Left lobe of liver (tissue), 2 donors: Measurements from ENCODE around the gene CTNNA3. TPM values are rescaled to one million over a fixed set of nuclear protein-coding genes. Genes with fewer than 3 reads are reported as not detected.
"Not testable (repeated sequence)": the region's sequence is repeated elsewhere in the genome, so short reads cannot be mapped to it uniquely, and the experiment has no call there.

Source experiments
- ATAC-seq: fragments of 200-7000 bp; cut with Tn5 transposase; one replicate; pipeline ENCODE4 v1.9.1; 2020; ENCODE audit warnings: mild to moderate bottlenecking, moderate library complexity
- DNase-seq: peaks from one replicate; pipeline ENCODE4 v3.0.0-alpha.2; 2020; ENCODE audit warnings: low spot score
- total RNA-seq: library from RNA; stranded (reverse); gene quantifications from one replicate; pipeline ENCODE4 v1.2.1, GENCODE V29; 2021
- donor health status: DM: no; HTN: no; CAD: no; lungs with moderate emphysema.
- donor health status: DM: no; HTN: yes; CAD: no.

Gene CTNNA3
- total RNA-seq, 1 donor from 2014 or later: 1.5 TPM

DNA sequence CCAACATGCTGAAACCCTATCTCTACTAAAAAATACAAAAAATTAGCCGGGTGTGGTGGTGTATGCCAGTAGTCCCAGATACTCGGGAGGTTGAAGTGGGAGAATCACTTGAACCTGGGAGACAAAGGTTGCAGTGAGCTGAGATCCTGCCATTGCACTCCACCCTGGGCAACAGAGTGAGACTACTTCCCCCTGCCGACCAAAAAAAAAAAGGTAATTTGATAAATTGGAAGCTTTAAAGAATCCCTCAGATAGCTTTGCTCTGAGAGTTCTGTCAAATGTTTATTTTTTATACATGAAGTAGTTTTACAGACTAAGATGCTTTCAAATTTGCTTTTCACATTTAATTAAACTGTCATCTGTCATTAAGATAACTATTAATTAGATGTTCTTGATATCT lies 1333.5 kb downstream of the CTNNA3 start:
- DNase-seq: no peak
- ATAC-seq: no peak

DNA sequence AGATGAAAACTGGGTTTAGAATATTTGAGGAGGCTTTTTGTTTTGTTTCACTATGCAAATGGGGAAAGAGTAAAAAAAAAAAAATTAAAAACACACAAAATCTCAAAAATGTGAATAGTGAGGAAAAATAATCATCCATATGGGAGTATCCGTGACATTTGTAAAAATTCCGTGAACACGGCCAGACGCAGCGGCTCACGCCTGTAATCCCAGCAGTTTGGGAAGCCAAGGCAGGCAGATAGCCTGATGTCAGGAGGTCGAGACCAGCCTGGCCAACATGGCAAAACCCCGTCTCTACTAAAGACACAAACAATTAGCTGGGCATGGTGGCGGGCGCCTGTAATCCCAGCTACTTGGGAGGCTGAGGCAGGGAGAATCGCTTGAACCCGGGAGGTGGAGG lies 1342.2 kb downstream of the CTNNA3 start:
- ATAC-seq, DNase-seq: not testable (repeated sequence)

DNA sequence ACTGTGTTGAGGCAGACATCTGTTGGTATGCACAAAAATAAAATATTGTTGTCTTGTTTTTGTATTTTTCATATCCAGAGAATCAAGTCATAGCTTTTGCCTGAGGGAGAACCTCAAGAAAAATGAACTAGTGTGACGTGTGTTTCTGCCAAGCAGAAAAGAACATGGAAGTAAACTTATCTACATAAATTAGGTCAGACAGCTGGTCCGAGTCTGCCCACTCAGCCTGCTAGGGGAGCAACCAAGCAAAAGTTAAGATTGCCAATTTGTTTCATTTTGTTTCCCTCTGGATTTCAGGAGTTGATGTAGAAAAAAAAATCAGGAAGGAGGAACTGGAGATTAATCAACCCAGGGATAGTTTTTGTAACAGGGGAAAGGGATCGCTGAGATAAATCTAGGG lies 1342.6 kb downstream of the CTNNA3 start:
- DNase-seq: no peak
- no peak for ATAC-seq

DNA sequence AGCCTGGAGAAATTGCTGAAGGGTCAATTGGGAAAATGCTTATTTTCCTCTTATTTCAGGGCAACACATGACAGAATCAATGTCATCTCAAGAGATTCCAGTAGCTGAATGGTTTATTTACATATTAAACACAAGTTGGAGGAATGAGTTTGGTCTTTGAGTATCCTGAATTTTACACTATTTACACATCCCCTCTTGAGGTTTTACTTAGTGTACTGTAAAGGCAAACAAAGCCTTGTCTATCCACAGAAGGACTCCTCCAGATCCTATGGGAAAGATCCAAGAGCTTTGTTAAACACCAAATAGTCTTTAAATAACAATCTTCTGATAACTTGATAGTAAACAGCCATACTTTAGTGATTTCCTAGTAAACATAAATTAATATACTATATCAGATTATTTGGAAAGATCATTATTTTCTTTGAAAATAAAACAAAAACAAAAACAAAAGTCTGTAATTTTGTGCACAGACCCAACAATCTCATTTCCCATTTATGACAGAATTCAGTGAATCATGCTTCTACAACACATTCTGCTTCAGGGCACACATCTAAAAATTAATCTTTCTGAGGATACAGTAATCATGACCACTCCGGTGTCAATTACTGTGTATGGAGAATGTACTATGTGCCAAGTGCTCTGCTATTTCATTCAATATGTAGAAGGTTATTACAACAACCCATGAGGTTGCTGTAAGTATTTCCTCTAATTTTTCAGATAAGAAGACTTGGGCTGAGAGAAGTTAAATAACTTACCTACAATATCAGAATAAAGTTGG lies 1345.2 kb downstream of the CTNNA3 start:
- no peak for DNase-seq
- no peak for ATAC-seq

DNA sequence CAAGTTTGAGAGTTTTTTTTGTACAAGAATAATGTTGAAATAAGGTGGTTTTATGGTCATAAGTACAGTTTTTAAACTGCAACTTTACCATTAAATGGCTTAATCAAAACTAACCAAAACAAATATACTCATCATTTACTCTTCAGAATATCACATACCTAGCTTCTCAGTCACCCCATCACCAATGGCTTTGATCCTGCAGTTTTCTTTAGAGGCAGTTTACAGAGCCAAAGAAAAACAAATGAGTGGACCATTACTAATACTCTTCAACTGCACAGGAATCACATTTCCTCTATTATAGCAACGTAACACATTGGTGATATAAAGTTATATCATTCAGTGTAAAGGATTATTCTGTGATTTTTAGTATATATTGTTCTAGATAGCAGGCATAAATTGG lies 1346.3 kb downstream of the CTNNA3 start:
- no peak for ATAC-seq
- no peak for DNase-seq

DNA sequence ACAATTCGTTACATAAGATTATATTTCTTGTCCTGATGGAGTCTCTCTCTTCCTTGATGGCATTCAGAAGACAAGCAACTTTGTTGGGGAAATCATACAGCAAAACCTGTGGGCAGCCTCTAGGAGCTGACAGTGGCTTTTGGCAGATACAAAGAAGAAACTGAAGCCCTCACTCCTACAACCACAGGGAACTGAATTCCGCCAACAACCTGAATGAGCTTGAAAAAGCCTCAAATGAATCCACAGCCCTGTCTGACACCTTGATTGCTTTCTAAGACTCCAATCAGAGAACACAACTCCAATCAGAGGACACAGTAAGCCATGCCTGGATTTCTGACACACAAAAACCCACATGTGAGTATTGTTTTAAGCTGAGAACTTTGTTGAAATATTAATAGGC lies 1346.9 kb downstream of the CTNNA3 start:
- no peak for ATAC-seq

DNA sequence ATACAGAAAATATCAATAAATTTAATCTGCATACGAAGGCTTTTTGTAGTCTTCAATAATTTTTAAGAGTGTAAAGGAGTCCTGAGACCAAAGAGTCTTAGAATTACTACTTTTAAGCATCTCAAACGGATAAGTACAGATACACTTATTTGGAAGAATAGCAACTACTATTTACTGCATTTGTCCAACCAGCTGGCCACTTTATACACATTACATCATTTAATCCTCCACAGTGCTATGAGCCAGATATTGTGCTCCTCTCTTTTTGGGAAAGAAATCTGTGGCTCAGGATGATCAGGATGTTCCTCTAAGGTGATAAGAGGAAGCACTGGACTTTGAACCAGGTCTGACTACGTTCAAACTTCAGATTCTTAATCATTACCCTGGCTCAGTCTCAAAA lies 1358.8 kb downstream of the CTNNA3 start:
- ATAC-seq: no peak
- no peak for DNase-seq

More for the DNA sequence above, 1346.9 kb downstream of the CTNNA3 start:
- DNase-seq: no peak

DNA sequence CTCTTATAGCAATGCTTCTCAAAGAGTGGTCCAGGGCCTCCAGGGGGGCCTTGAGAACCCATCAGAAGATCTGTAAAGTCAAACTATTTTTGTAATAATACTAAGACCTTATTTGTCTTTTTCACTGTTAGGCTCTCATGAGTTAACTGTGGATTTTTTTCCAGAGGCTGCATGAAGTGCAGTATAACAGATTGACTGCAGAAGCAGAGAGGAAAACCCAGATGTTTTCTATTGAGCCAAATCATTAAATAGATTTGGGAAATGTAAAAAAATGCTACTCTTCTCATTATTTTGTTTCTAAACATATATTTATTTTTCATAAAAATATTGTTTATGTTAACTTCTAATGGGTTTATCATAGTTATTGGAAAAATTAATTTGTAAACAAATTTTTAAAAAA lies 1359.2 kb downstream of the CTNNA3 start:
- ATAC-seq (no peak), DNase-seq (no peak)

DNA sequence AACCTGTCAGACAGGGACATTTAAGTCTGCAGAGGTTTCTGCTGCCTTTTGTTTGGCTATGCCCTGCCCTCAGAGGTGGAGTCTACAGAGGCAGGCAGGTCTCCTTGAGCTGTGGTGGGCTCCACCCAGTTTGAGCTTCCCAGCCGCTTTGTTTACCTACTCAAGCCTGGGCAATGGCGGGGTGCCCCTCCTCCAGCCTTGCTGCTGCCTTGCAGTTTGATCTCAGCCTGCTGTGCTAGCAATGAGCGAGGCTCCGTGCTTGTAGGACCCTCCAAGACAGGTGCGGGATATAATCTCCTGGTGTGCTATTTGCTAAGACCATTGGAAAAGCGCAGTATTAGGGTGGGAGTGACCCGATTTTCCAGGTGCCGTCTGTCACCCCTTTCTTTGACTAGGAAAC lies 1360.2 kb downstream of the CTNNA3 start:
- ATAC-seq, DNase-seq: not testable (repeated sequence)

DNA sequence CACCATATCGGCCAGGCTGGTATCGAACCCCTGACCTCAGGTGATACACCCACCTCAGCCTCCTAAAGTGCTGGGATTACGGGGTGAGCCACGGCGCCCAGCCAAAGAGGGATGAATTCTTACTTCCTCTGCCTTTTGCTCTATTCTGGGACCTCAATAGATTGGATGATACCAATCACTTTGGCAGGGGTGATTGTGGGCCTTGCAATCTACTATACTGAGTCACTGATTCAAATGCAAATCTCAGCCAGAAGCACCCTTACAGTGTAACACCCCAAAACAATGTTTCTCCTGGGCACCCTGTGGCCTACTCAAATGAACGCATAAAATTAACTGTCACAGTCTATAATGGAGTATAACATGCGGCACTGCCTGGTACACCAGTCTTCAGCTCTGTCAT lies 1366.8 kb downstream of the CTNNA3 start:
- no peak for ATAC-seq
- DNase-seq: no peak

DNA sequence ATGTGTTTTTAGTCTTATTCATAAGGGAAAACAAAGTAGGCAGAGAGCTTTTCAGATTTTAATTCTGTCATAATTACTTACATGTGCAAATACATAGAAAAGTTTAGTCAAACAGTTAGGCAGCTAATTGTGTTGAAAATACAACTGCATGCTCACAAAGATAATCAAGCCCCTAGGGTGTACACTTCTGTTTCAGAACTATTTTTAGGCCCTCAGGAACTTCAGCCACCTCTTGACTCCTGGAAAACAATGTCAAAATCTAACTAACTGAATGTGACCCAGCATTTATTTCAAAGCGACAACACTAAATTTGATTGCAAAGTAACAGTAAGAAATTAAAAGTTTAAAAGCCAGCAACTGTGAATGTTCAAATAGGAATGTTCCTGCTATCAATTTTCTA lies 1369.1 kb downstream of the CTNNA3 start:
- ATAC-seq (no peak), DNase-seq (no peak)

DNA sequence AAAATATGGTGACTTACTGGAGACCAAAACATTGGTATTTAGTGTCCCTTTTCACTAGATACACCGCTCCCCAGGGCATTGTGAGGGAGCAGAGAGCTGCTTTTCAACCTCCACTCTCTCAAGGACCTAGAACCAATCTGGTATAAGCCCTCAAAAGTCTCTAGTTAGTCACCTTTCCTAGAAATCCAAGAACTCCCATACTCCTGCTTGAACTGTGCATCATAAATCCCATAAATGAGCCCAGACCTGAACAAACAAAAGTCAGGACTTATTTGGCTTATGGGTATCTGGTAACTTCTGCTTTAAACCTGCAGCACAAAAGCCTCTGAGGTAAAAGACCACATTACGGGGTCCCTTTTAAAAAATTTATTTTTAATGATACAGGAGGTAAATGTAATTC lies 1373.2 kb downstream of the CTNNA3 start:
- ATAC-seq (peak; percentile 30), DNase-seq (no peak)

DNA sequence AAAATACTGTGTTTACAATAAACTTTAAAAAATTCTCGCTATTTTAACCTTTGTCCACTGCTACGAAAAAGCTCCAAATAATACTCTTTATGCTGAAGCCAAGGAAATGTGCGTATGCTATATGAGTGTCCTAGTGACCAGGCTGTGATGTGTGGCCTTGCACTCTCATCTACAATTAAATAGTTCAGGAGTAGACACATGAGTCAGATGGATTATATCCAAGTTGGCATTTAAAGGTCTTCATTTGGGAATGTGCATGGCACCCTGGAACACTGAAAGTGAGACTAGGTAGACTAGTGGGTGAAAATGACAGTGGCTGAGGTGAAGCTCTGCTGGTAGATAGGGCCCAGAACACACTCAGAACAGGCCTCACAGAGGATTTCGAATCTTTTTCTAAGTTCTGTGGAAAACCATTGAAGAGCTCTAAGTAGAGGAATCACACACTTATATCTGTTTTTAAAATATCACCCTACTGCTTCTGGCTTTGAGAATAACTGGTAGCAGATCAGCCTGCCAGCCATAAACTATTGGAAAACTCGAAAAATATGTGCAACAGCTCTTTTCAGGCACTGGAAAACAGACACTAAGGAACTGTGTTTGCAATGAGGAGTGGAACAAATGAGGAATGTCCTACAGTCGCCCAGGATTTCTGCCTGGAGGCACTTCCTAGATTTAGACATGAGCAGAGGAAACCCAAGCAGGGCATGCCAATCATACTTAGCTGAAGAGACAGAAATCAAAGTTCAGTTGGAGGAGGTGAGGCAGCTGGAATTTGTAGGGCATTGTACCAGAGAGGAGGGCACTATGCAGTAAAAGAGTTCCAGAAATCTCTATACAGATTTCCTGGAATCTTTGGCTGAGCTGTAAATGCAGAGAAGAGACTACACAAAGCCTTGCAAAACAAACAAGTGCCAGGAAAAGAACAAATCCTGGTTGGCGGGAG lies 1374.0 kb downstream of the CTNNA3 start:
- ATAC-seq (peak; percentile 96), DNase-seq (peak; percentile 70)

DNA sequence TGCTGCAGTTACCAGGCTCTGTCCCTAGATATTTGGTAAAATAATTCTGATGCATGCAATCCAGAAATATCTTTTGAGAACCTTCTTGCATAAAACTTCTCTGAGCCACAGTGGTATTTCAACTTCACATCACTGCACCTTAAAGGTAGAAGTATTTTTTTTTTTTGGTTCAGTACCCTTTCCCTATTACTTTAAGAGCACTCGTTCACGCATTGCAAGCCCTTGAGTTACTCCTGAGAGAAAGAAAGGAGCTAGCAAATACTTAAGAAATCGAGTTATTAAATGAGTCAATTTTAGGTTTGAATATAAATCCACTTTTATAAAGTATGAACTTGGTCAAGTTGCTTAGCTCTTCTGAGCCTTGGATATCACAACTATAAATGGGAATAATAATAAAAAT lies 1377.2 kb downstream of the CTNNA3 start:
- no peak for DNase-seq
- ATAC-seq: no peak

DNA sequence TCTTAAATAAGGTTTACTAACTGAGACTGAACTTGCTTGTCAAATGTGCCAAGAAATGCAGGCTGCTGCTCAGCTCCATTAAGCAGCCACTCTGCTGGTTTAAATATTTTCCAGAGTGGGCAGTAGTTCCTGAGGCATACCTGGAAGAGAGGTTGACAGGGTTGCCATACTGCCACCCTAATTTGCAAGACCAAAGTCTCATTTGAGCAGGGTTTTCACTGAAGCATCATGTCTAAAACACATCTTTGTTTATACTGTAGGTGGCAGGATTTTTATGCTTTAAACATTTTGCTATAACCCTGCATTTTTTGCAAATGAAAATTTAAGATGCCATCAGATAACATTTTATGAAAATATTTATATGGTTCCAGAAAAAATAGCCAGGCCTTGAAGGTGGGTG lies 1388.2 kb downstream of the CTNNA3 start:
- ATAC-seq: peak; percentile 99
- peak; percentile 53 for DNase-seq

DNA sequence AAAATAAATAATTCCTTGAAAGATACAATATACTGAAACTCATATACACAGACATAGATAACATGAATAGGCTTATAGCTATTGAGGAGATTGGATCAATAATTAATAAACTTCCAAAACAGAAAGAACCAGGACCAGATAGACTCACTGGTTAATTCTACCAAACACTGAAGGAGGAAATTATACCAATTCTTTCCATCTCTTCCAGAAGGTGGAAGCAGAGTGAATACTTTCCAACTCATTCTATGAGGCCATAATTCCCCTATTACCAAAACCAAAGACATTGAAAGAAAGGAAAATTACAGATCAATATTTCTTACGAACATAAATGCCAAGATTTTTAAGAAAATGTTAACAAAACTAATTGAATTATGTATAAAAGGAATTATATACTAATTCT lies 1394.9 kb downstream of the CTNNA3 start:
- peak; percentile 66 for ATAC-seq
- DNase-seq: no peak

DNA sequence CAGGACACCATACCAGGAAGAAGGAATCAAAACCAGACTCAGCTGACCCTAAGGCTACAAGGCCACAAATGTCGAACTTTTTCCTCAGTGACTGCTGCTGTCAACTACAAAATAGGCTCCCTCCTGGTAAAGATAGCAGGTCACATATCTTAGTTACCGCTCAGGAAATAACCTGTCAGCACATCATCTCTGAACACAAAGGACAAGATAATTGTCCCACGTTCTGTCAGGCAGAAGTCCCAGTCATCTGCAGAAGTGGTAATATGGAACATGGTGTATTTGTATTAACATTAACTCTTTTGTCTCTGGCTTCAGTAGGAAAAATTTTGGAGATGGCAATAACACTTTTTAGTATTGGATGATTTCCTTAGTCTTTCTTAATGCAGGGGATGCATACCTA lies 1400.4 kb downstream of the CTNNA3 start:
- no peak for DNase-seq
- ATAC-seq: no peak

DNA sequence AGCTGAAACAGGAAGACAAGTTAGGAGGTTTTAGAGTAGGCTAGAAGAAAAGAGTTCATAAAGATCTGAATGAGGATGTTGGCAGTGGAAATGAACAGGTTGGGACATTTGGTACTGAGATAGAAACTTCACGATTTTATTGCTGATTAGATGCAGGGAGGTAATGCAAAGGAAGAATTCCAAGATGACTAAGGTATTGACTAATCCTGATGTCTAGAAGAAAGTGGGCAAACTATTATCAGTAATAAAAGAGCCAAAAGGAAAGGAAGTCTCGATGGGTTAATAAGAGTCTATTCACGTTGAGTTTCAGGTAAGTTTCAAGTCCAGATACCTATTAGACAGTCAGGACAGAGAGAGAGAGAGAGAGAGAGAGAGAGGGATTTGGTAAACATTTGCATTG lies 1401.5 kb downstream of the CTNNA3 start:
- ATAC-seq: no peak
- no peak for DNase-seq

DNA sequence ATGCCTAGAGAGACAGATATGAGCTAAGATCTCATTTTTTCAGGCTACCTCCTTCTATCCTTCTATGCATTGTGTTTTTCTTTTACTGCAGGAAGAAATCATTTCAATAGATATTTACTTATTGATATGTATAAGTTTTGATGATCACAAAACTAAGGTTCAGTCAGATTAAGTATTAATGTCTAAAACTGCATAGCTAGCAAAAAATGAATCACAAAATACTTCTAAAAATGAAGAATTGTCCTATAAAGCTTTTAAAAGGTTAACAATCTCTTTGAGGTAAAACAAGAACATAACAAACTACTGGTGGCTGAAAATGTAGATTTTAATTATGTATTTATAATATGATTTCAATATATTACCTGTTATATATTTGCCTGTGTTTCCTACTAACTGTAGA lies 1403.1 kb downstream of the CTNNA3 start:
- ATAC-seq (no peak), DNase-seq (no peak)

DNA sequence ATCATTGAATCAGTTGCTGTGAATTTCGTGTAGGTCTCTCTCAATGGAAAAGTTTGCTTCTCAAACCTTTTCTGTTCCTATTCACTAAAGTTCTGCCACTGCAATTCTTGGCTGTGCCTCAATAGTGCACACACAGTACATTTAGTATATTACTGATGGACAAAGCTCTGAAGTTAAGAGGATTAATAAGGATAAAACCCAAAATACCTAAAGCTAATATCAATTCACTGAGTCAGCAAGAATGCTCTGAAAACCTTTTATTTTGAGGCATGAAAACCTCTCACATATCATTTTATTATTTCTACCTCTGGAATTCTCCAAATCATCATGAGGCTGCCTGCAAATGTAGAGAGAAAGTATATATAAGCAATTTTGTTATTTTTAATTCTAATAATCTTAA lies 1403.5 kb downstream of the CTNNA3 start:
- DNase-seq: no peak
- ATAC-seq: no peak

DNA sequence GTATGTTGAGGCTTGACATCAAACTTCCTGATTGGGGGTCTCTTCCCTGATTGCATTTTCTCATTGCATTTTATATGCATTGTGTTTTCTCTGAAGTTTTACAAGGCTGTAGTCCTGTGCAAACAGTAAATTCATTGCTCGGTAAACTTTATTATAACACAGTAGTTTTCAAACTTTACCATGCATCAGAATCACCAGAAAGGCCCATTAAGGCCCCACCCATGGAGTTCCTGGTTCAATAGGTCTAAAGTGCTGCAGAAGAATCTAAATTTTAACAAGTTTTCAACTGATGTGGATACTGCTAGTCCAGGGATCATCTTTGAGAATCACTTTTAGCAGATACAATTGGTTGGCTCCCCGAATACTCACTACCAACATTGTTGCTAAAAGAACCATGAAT lies 1404.9 kb downstream of the CTNNA3 start:
- no peak for DNase-seq
- no peak for ATAC-seq

DNA sequence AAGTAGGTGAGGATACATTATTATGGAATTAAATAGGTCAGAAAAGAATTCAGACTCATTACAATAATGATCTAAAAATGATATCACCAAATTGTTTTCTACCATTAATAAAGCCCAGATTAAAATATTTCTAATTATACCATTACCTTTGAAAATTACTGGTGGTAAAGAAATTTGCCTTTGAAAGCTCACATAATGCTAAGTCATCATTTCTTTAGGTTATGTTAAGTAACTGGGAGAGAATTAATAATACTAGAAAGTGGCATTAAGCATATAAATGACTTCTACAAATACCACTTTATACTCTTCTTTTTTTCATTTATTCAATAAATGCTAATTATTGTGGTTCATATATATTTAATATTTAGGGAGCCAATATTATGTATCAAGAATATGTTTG lies 1411.4 kb downstream of the CTNNA3 start:
- no peak for DNase-seq
- no peak for ATAC-seq
